ENCODE results near the gene PKP2. TPM values are rescaled to one million over a fixed set of nuclear protein-coding genes. Genes with fewer than 3 reads are reported as not detected.
A peak's percentile ranks its signal among the peaks of the same experiment; 100 is the strongest.

Gene PKP2
- total RNA-seq, 2 donors from 2014 or later, result 28.0 to 35.2 TPM

DNA sequence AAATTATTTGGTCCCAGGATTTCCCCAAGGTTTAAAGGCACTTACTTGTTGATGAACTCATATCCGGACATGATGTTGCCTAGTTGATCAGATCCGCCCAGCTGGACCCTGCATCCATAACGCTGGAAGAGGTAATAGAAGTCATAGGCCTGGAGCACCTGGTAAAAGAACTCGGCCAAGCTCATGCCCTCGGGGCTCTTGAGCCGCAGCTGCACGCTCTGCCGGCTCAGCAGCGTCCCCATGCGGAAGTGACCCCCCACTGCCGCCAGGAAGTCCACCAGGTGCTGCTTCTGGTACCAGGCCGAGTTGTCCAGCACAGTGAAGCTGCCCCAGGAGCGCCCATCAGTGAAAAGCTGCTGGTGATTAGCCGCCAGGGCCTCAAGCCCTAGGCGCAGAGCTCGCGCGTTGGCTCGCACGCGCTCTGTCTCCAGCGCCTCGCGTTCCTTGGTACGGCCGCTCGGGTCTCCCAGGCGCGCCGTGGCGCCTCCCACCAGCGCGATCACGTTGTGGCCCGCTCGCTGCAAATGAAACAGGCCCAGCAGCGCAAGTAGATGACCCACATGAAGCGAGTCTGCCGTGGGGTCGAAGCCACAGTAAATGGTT is 141.4 kb downstream of the PKP2 start:
- Histone ChIP-seq H3K27ac (peak overlapping the region; percentile 91 to 92), H3K36me3 (no peaks in the 10 kb centered on the region), H3K4me1 (replicated peaks) (peaks cover 6% of the 10 kb centered on the region), H3K27me3 (replicated peaks; ENCODE audit: insufficient read depth) (no peaks in the 10 kb centered on the region), H3K9me3 (no peaks in the 10 kb centered on the region), H3K4me3 (peak overlapping the region; percentile 87 to 88)
- under 1% methylated on average over 40 of the region's 40 CpGs for WGBS
- intact Hi-C loops (cut with DNase I), result loop anchor here (5.0 kb wide), 1 partner anchor 1462 kb away; no protein-coding TSS in a partner anchor
- peak; percentile 70 for DNase-seq (ENCODE audit: low spot score)
- peak; percentile 50 to 80 (median 60) for TF ChIP-seq CTCF (IDR thresholded peaks at IDR 0.05)
- TF ChIP-seq POLR2A (IDR thresholded peaks at IDR 0.05), result no peak

- intact Hi-C loops (cut with DNase I), result no loop called here
- H3K9me3 ChIP-seq, result no peaks in the 10 kb centered on the region
- TF ChIP-seq POLR2A (IDR thresholded peaks at IDR 0.05) (no peak), CTCF (IDR thresholded peaks at IDR 0.05) (no peak)
- WGBS, result 42% methylated on average over 2 of the region's 2 CpGs
- no peaks in the 10 kb centered on the region for H3K36me3 ChIP-seq
- no peak for DNase-seq (ENCODE audit: low spot score)
- H3K4me1 ChIP-seq (replicated peaks), result peaks cover 6% of the 10 kb centered on the region
- no peak overlapping the region for H3K4me3 ChIP-seq
- H3K27me3 ChIP-seq (replicated peaks; ENCODE audit: insufficient read depth), result no peaks in the 10 kb centered on the region
- peak overlapping the region in 1 of 2 donors; percentile 91 for H3K27ac ChIP-seq
Measured at GRCh38 chr12:32754111-32754510, 142.5 kb downstream of the PKP2 start.

DNA sequence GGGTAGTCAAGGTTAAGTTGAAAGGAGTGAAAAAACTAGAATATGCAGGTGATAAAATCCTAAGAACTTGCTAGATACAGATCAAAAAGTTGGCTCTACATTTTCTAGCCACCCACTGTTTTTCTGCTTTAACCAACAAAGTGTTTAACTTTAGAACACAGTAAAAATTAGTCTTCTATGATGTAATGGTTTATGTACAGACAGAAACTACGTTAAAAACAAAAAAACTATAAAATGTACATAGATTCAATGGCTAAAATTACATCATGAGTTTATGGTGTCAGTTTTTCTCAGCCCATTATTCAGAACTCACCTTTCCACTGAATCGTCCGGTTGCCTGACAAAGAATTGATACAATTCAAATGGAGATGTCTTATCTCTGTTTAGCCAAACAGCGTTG is 143.0 kb downstream of the PKP2 start:
- no peaks in the 10 kb centered on the region for H3K27me3 ChIP-seq (replicated peaks; ENCODE audit: insufficient read depth)
- peaks cover 6% of the 10 kb centered on the region for H3K4me1 ChIP-seq (replicated peaks)
- DNase-seq (ENCODE audit: low spot score), result no peak
- H3K9me3 ChIP-seq, result no peaks in the 10 kb centered on the region
- no peak for TF ChIP-seq POLR2A (IDR thresholded peaks at IDR 0.05)
- TF ChIP-seq CTCF (IDR thresholded peaks at IDR 0.05), result no peak
- TF ChIP-seq POLR2AphosphoS5 (IDR thresholded peaks at IDR 0.05), result no peak
- H3K36me3 ChIP-seq, result no peaks in the 10 kb centered on the region
- intact Hi-C loops (cut with DNase I), result no loop called here
- WGBS, result 34% methylated on average over 4 of the region's 4 CpGs
- no peak overlapping the region for H3K27ac ChIP-seq
- H3K4me3 ChIP-seq, result no peak overlapping the region

GRCh38 chr12:32743264-32743663 is 153.3 kb downstream of the PKP2 start:
- TF ChIP-seq POLR2AphosphoS5 (IDR thresholded peaks at IDR 0.05) (no peak), POLR2A (IDR thresholded peaks at IDR 0.05) (no peak), CTCF (IDR thresholded peaks at IDR 0.05) (no peak)
- intact Hi-C loops (cut with DNase I), result no loop called here
- H3K36me3 ChIP-seq, result peaks cover 0 to 10% of the 10 kb centered on the region in 2 donors
- WGBS, result 96% methylated on average over 2 of the region's 2 CpGs
- H3K27ac ChIP-seq, result no peak overlapping the region
- no peak overlapping the region for H3K4me3 ChIP-seq
- H3K27me3 ChIP-seq (replicated peaks; ENCODE audit: insufficient read depth), result no peaks in the 10 kb centered on the region
- no peak for DNase-seq (ENCODE audit: low spot score)
- H3K9me3 ChIP-seq, result no peaks in the 10 kb centered on the region
- no peaks in the 10 kb centered on the region for H3K4me1 ChIP-seq (replicated peaks)

DNA sequence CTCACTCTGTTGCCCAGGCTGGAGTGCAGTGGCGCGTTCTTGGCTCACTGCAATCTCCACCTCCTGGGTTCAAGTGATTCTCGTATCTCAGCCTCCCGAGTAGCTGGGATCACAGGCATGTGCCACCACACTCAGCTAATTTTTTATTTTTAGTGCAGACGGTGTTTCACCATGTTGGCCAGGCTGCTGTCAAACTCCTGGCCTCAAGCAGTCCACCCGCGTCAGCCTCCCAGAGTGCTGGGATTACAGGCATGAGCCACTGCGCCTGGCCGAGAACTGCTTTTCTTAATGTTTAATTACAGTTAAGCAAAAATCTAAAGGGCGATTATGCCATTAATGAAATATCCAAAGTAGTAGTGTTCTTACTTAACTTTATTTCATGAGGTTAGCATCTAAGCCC is 154.4 kb downstream of the PKP2 start:
- intact Hi-C loops (cut with DNase I), result no loop called here
- no peak for TF ChIP-seq POLR2AphosphoS5 (IDR thresholded peaks at IDR 0.05)
- no peak for TF ChIP-seq CTCF (IDR thresholded peaks at IDR 0.05)
- no peak for TF ChIP-seq POLR2A (IDR thresholded peaks at IDR 0.05)

More for the DNA sequence above, 154.4 kb downstream of the PKP2 start:
- WGBS, result 96% methylated on average over 10 of the region's 10 CpGs
- Histone ChIP-seq H3K4me1 (replicated peaks) (no peaks in the 10 kb centered on the region), H3K27ac (no peak overlapping the region), H3K4me3 (no peak overlapping the region), H3K27me3 (replicated peaks; ENCODE audit: insufficient read depth) (no peaks in the 10 kb centered on the region), H3K36me3 (peaks cover 0 to 3% of the 10 kb centered on the region in 2 donors), H3K9me3 (no peaks in the 10 kb centered on the region)
- DNase-seq (ENCODE audit: low spot score), result no peak

Measured in prostate gland (tissue), 2 donors.